Right kidney (tissue), 1 donor: Measurements from ENCODE around the gene CEMP1.
A peak's percentile ranks its signal among the peaks of the same experiment; 100 is the strongest.

ENCODE experiments used
- DNase-seq: peaks from one replicate; pipeline ENCODE4 v3.0.0-alpha.2; 2016

Gene CEMP1

DNA sequence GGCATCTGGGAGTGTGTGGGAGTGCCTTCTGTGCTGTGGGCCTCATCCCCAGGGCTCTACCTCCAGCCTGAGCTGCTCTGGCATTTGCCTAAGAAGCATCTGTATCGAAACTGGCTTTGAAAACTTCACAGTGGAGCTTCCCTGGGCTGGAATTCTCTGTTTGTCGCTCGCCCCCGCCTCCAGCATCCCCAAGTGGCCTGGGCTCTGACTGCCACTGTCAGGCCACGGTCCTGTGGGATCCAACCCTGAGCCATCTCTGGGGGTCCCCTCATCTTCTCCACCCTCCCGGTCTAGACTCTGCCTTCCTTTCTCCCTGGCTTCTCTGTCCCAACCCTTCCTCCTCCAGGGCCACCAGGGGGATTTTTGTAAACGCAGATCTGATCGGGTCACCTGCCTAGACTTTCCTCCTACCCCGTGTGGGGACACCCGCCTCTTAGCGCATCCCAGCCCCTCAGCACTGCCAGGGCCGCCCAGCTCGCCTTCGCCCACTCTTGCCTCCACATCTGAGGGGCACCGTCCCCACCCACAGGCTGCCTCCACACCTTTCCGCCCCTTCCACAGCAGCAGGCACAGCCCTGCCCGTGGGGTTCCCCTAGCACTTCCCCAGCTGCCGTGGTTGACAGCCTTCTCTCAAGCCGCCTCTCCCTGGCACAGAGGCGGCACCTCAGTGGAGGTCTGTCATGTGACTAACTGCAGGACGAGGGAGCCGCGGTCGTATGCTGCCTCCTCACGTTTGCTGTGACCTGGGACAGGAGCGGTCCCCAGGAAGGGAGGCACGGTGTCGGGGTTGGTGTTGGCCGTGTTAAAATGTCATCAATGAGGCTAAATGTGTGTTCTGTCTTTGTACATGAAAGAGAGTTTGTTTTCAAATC lies 44.3 kb downstream of the CEMP1 start:
- peak; percentile 65 for DNase-seq

GRCh38 chr16:2485811-2486507 lies 45.2 kb downstream of the CEMP1 start:
- DNase-seq, result no peak

GRCh38 chr16:2484898-2485508 lies 46.2 kb downstream of the CEMP1 start:
- no peak for DNase-seq

DNA sequence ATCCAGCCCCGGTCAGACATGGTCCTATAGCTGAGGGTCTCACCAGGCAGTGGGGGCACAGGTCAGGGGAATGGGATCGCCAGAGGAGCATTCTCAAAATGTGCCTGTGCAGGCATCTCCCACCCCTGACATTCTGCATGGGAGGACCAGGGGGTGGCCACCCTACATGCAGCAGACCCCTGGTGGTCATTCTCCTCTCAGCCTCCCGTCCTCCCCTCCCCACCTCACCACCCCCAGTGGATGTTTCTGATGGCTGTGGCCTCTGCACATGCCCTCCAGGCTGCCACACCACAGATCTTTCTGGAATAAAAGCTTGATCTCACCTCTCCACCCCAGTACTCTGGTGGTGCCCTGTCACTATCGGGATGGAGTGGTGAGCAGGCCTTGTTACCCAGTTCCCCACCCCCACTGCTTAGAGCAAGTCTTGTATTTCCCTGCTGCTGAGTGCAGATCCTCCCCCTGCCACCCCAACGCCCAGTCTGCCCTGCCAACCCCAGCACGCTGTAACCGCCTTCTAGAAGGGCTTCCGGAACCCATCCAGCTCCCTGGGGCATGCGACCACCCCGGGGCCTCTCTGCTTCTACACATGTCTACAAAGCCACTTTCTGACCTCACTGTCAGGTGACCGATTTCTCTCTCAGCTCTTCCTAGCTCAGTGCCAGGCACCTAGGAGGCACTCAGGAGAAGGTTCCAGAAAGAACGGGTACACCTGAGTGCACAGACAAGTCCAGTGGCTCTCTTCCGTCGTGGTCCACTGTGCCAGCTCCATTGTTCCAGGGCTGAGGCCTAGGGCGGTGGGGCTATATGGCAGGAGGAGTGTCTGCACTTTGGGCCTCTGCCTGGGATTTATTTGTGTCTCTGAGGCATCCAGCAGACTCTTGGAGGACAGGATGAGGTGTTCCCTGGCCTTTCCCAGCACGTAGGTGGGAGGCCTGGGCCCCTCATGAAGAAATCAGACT lies 47.0 kb downstream of the CEMP1 start:
- DNase-seq, result no peak

GRCh38 chr16:2482708-2483534 lies 48.3 kb downstream of the CEMP1 start:
- DNase-seq, result peak; percentile 35

GRCh38 chr16:2482249-2482648 lies 49.0 kb downstream of the CEMP1 start:
- no peak for DNase-seq

- DNase-seq, result no peak
Observed at GRCh38 chr16:2481676-2482075, 49.5 kb downstream of the CEMP1 start.

DNA sequence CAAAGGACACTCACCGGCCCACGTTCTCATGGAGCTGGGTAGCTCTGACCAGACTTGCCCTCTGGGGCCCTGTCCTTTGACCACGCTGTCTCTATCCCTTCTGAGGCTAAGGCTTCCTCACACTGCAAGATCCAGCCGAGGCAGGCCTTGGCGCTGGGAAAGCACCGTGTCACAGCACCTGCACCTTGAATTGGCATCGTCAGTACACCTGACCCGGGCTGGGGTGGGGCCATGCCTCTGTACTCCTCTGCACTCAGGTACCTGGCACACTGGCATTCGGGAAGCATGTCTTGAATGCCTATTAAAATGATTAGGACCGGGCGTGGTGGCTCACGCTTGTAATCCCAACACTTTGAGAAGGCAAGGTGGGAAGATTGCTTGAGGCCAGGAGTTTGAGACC lies 50.3 kb downstream of the CEMP1 start:
- DNase-seq, result no peak
